Right renal pelvis (tissue), 4 donors: Measurements from ENCODE around the gene SLX4IP. TPM values are rescaled to one million over a fixed set of nuclear protein-coding genes. Genes with fewer than 3 reads are reported as not detected.

ENCODE experiments used
- DNase-seq, 4 donors: peaks; one replicate each; pipeline ENCODE4 v3.0.0-alpha.2; 2013; ENCODE audit warnings: low read depth in 4 of 4, low spot score in 3 of 4, missing footprints in 1 of 4
- polyA plus RNA-seq, 4 donors: library from polyadenylated mRNA; unstranded; fragments of 120-200 nt; gene quantifications; one replicate each; pipeline ENCODE4 v1.2.1, GENCODE V29; 2013; ENCODE audit not compliant: insufficient read length in 4 of 4

Gene SLX4IP
- polyA plus RNA-seq, 4 donors: 6.8 to 9.5 (median 7.2) TPM

GRCh38 chr20:10655720-10656669, 220.9 kb downstream of the SLX4IP start:
- DNase-seq: no peak

- no peak for DNase-seq
Measured at GRCh38 chr20:10657453-10657852, 222.3 kb downstream of the SLX4IP start.

- no peak for DNase-seq
Measured at GRCh38 chr20:10658051-10658823, 223.1 kb downstream of the SLX4IP start.

GRCh38 chr20:10658876-10659632, 223.9 kb downstream of the SLX4IP start:
- DNase-seq: no peak

- no peak for DNase-seq
Measured at GRCh38 chr20:10659651-10660601, 224.8 kb downstream of the SLX4IP start.

GRCh38 chr20:10660661-10661060, 225.6 kb downstream of the SLX4IP start:
- DNase-seq: no peak

- DNase-seq: no peak
Measured at GRCh38 chr20:10661261-10661660, 226.2 kb downstream of the SLX4IP start.

- DNase-seq: no peak
Measured at GRCh38 chr20:10662151-10662550, 227.0 kb downstream of the SLX4IP start.

GRCh38 chr20:10662661-10663458, 227.8 kb downstream of the SLX4IP start:
- no peak for DNase-seq

- no peak for DNase-seq
Measured at GRCh38 chr20:10663756-10664155, 228.7 kb downstream of the SLX4IP start.

GRCh38 chr20:10665027-10665561, 230.0 kb downstream of the SLX4IP start:
- no peak for DNase-seq

GRCh38 chr20:10665791-10666190, 230.7 kb downstream of the SLX4IP start:
- no peak for DNase-seq

- no peak for DNase-seq
Measured at GRCh38 chr20:10666221-10667076, 231.3 kb downstream of the SLX4IP start.

- DNase-seq: no peak
Measured at GRCh38 chr20:10667077-10667401, 231.9 kb downstream of the SLX4IP start.

GRCh38 chr20:10667560-10668167, 232.6 kb downstream of the SLX4IP start:
- DNase-seq: no peak

- DNase-seq: no peak
Measured at GRCh38 chr20:10668677-10669368, 233.7 kb downstream of the SLX4IP start.
